D341Med (cell line): ENCODE measurements around the gene MAD2L1BP.
"Not testable (repeated sequence)": the region's sequence is repeated elsewhere in the genome, so short reads cannot be mapped to it uniquely, and the experiment has no call there.

ENCODE experiments used
- DNase-seq: peaks from one replicate; pipeline ENCODE4 v3.0.0; 2012; ENCODE audit warnings: low spot score

The MAD2L1BP gene

GRCh38 chr6:43635387-43636307, at the start of gene MAD2L1BP:
Gene MAD2L1BP, plus strand, starts transcription at chr6:43635840. Its CDS starts 36 bp downstream, at chr6:43635876.
- DNase-seq: peak; percentile 84

GRCh38 chr6:43588194-43588593, 47.4 kb upstream of the MAD2L1BP start:
- no peak for DNase-seq

GRCh38 chr6:43589564-43589963, 46.1 kb upstream of the MAD2L1BP start:
- not testable (repeated sequence) for DNase-seq

GRCh38 chr6:43593938-43594337, 41.7 kb upstream of the MAD2L1BP start:
- no peak for DNase-seq

DNA sequence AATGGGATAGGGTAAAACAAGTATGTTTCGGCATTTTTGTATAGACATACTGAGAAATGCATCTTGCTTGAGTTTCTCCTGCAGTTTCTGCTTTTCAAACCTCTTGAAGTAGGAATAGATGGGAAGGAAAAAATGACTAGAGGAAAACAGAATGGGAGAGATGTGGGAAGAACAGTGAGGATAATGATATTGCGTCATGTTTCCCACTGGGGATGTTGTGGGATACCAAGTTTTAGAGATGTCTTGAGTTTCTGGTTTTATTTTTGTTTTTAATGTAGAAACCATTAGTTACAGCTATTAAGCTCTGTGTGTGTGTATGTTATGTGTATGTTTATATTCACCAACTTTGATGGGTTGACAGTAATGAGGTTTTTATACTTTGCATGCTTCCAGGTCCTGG, 35.0 kb upstream of the MAD2L1BP start:
- no peak for DNase-seq

GRCh38 chr6:43604174-43604573, 31.5 kb upstream of the MAD2L1BP start:
- DNase-seq: no peak

- DNase-seq: no peak
These were observed 29.6 kb upstream of the MAD2L1BP start for GRCh38 chr6:43606019-43606418.

DNA sequence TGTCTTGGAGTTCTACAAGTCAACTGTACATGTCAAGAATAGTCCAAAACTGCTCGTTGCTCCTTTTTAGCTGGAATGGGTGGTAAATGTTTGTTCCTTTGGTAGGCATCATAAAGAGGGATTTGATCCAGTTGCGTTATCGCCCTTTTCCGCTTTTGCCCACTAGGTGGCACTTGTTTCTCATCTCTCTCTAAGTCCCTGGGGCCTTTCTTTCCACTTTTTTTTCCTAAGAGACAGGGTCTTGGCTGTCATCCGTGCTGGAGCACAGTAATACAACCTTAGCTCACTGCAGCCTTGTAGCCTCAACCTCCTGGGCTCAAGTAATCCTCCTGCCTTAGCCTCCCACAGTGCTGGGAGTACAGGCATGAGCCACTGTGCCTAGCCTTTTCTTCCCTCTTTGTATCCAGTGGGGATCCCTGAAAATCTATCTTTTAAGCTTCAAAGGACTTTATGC, 27.3 kb upstream of the MAD2L1BP start:
- DNase-seq: peak; percentile 77

DNA sequence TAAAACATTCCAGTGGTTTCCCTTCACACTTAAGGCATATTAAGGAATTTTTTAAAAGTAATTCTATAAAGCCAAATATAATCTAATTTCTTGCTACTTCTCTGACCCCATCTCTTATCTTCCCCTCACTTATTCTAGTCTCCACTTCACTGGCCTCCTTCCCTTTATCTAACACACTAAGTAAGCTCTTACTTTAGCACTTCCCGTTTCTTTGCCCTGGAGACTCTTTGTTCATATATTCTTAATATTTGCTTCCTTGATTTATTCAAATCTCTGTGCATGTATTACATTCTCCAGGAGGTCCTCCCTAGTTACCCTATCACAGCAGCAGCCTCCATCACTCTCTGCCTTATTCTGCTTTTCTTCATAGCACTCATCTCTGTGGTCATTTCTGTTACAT, 26.8 kb upstream of the MAD2L1BP start:
- no peak for DNase-seq

GRCh38 chr6:43609402-43609801, 26.2 kb upstream of the MAD2L1BP start:
- DNase-seq: no peak

DNA sequence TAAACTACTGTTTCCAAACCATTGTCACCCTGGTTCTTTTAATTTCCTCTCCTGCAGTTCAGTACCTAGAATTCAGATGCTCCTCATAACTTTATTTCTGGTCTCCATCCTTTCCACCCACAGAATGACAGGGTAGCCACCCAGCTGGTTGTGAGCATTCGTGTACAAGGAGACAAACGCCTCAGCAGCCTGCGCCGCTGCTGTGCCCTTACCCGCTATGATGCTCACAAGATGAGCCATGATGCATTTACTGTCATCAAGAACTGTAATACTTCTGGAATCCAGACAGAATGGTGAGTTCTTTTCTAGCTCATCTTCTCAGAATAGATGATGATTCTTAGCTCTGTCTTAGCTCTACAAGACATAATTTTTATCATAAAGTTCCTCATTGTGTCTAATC, 25.2 kb upstream of the MAD2L1BP start:
- no peak for DNase-seq

DNA sequence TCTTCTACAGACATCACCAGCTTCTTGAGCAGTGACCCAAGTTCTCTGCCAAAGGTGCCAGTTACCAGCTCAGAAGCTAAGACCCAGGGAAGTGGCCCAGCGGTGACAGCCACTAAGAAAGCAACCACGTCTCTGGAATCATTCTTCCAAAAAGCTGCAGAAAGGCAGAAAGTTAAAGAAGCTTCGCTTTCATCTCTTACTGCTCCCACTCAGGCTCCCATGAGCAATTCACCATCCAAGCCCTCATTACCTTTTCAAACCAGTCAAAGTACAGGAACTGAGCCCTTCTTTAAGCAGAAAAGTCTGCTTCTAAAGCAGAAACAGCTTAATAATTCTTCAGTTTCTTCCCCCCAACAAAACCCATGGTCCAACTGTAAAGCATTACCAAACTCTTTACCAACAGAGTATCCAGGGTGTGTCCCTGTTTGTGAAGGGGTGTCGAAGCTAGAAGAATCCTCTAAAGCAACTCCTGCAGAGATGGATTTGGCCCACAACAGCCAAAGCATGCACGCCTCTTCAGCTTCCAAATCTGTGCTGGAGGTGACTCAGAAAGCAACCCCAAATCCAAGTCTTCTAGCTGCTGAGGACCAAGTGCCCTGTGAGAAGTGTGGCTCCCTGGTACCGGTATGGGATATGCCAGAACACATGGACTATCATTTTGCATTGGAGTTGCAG, 21.8 kb upstream of the MAD2L1BP start:
- DNase-seq: no peak

GRCh38 chr6:43614396-43614730, 21.3 kb upstream of the MAD2L1BP start:
- DNase-seq: no peak

DNA sequence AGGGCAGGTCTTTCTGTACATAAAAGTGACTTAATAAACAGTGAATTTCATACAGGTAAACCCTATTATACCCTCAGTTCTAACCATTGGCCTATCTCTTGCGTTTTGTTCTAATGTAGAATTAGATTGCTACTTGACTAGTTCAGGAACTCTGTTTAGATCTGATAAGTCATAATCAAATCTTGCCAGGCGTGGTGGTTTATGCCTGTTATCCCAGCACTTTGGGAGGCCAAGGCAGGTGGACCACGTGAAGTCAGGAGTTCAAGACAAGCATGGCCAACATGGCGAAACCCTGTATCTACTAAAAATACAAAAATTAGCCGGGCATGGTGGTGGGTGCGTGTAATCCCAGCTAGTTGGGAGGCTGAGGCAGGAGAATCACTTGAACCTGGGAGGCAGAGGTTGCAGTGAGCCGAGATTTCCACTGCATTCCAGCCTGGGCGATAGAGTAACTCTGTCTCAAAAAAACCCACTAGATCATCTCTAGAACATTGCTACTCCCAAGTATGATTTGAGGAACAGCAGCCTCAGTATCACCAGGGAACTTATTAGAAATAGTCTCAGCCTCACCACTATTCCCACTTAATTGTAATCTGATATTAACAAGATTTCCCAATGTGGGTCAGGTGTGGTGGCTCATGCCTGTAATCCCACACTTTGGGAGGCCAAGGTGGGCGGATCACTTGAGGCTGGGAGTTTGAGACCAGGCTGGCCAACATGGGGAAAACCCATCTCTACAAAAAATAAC, 18.7 kb upstream of the MAD2L1BP start:
- no peak for DNase-seq

- no peak for DNase-seq
These were observed 14.4 kb upstream of the MAD2L1BP start for GRCh38 chr6:43621078-43621835.

DNA sequence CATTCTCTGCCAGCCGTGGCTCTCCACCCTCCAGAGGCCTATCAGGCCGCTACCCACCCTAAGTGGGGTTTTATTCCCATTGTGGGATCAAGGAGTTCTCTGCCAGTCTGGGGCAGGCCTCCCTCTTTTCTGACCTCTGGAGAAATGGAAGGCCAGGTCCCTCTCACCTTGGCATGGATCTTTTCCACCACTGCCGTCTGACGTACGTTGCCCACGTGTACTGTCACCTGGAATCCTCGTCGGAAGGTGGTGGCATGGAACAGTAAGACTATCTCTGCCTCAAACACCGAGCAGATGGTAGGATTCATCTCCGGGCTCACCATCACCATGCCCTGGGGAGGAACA, 13.8 kb upstream of the MAD2L1BP start:
- no peak for DNase-seq

GRCh38 chr6:43622541-43622940, 13.1 kb upstream of the MAD2L1BP start:
- no peak for DNase-seq

- DNase-seq: no peak
These were observed 11.5 kb upstream of the MAD2L1BP start for GRCh38 chr6:43623880-43624785.

DNA sequence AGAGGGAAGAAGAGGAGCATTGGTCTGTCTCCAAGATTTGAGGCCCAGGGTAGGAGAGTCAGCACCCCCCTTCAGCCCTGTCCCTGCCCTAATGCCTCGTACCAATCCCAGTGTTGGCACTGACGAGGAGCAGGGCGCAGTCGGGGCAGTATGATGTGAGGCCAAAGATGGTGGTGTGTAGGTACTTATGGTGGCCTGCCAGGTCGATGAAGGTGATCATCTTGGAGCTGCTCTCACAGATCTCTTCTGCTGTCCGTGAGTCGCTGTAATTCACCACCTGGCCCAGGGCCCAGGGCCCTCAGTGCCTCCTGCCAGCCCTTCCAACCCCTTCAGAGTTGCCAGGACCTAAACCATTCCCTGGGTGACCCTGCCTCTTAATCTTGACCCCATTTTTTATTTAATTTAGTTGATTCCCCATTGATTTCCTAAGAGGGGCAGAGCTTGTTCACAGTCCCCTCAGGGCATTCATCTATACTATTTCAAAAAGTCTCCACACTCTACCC, 10.8 kb upstream of the MAD2L1BP start:
- no peak for DNase-seq

DNA sequence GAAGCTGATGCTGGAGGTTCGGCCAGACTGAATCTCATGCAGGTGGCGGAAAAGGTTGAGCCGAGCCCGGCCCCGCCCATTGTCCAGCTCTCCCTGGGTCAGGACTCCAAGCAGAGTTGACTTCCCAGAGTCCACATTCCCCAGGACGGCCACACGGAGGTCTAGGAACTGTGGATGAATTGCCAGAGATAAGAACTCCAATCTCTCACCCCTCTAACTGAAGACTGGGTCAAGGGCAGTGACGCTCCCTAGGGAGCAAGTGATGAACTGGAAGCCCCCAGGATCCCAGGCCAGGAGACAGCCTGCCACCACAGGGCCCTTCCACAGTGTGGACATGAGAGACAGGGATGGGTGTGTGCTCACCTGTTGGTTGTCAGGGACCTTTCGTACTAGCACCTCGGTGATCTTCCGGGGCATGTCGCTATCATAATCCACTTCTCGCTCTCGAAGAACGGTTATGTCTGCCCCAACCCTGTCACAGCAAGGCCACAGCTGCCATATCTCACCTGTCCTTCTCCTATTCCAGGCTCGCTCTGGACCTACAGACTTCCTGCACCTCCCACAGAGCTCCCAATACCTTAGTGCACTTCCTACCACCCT, 10.1 kb upstream of the MAD2L1BP start:
- no peak for DNase-seq
